Bronchial epithelial cell (primary cell): ENCODE measurements around the gene HNRNPM. TPM values are rescaled to one million over a fixed set of nuclear protein-coding genes. Genes with fewer than 3 reads are reported as not detected.
"Not testable (repeated sequence)": the region's sequence is repeated elsewhere in the genome, so short reads cannot be mapped to it uniquely, and the experiment has no call there.

Source experiments
- DNase-seq: peaks from one replicate; pipeline ENCODE4 v3.0.0-alpha.2; 2010; ENCODE audit warnings: low read depth
- FAIRE-seq: peaks from 2 replicates; lab custom pipeline; 2011; peaks lifted over from hg19 to GRCh38; lab: Jason Lieb, UNC
- H3K27me3 ChIP-seq: 2 replicates; pipeline ENCODE4 v1.5.1; 2011; ENCODE audit warnings: low read length; ENCODE audit not compliant: control insufficient read depth, insufficient read depth
- H3K36me3 ChIP-seq: 2 replicates; pipeline ENCODE4 v1.5.1; 2011; ENCODE audit warnings: low read length; ENCODE audit not compliant: control insufficient read depth, insufficient read depth
- H3K4me3 ChIP-seq: 2 replicates; pipeline ENCODE4 v1.5.1; 2011; ENCODE audit warnings: mild to moderate bottlenecking, low read depth, low read length, control low read depth
- total RNA-seq: library from RNA; depleted of rRNA; stranded (reverse); fragments of >200 nt; gene quantifications from 2 replicates; pipeline ENCODE4 v1.2.1, GENCODE V29; 2014
- TF ChIP-seq, protein P1 (sequence below): IDR thresholded peaks from 2 replicates; pipeline ENCODE4 v1.5.1; 2011; ENCODE audit warnings: mild to moderate bottlenecking, moderate library complexity, low read length, control low read depth, inconsistent platforms; ENCODE audit not compliant: insufficient read depth, severe bottlenecking

Gene HNRNPM
- total RNA-seq, 1 donor from 2014 or later, result 53.4 TPM

DNA sequence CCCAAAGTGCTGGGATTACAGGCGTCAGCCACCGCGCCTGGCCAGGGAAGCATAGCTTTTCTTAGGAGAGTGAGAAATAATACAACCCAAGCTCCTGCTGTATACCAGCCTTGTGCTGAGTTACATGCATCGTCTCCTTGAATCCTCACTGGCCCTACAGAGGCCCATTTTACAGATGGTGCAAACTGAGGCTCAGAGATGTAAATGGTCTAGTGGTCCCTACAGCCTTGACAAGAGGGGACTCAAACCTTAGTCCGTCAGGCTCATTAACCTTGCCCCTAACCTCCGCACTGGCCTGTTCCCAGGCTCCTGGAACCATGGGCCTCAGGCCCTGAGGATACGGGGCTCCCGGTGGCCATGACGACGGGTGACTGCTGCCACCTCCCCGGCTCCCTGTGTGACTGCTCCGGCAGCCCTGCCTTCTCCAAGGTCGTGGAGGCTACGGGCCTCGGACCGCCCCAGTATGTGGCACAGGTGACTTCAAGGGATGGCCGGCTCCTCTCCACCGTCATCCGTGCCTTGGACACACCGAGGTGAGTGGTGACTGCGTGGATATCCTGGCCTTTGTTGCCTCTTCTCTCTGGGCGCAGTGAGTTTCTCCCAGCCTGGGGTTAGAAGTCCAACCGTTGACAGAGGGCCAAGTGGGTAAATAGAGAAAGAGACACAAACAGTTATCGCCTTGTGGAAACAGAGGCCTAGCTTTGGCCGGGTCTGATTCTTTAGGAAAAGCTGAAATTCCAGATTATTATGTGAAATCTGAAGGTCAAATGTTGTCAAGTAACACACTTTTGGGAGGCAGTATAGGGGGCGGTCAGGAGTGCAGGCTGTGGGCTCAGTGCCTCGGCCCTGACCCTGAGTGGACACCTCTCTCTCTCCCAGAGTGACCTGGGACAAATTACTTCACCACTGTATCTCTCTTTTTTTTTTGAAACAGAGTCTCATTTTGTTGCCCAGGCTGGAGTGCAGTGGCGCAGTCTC lies 23.0 kb upstream of the HNRNPM start:
- Histone ChIP-seq H3K36me3 (no peaks in the 10 kb centered on the region), H3K27me3 (no peaks in the 10 kb centered on the region), H3K4me3 (no peak overlapping the region)
- DNase-seq (no peak), FAIRE-seq (no peak)
- TF ChIP-seq, protein P1, sequence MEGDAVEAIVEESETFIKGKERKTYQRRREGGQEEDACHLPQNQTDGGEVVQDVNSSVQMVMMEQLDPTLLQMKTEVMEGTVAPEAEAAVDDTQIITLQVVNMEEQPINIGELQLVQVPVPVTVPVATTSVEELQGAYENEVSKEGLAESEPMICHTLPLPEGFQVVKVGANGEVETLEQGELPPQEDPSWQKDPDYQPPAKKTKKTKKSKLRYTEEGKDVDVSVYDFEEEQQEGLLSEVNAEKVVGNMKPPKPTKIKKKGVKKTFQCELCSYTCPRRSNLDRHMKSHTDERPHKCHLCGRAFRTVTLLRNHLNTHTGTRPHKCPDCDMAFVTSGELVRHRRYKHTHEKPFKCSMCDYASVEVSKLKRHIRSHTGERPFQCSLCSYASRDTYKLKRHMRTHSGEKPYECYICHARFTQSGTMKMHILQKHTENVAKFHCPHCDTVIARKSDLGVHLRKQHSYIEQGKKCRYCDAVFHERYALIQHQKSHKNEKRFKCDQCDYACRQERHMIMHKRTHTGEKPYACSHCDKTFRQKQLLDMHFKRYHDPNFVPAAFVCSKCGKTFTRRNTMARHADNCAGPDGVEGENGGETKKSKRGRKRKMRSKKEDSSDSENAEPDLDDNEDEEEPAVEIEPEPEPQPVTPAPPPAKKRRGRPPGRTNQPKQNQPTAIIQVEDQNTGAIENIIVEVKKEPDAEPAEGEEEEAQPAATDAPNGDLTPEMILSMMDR, result no peak

DNA sequence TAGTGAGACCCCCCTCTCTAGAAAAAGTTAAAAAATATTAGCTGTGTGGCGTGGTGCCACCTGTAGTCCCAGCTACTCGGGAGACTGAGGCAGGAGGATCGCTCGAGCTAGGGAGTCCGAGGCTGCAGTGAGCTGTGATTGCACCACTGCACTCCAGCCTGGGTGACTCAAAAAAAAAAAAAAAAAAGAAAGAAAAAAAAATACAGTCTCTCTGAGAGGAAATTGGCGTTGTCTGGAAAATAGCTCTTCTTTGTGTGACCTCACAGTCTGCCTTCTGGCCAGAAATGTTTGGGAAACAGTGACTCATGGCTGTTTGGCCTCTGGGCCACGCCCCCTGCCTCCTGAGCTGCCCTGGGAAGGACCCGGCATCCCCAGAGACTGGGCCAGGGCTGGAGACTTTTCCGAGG lies 21.0 kb upstream of the HNRNPM start:
- Histone ChIP-seq H3K36me3 (no peaks in the 10 kb centered on the region), H3K4me3 (no peak overlapping the region), H3K27me3 (no peaks in the 10 kb centered on the region)
- peak; percentile 93 for DNase-seq
- FAIRE-seq, result no peak
- TF ChIP-seq, protein P1, result no peak

DNA sequence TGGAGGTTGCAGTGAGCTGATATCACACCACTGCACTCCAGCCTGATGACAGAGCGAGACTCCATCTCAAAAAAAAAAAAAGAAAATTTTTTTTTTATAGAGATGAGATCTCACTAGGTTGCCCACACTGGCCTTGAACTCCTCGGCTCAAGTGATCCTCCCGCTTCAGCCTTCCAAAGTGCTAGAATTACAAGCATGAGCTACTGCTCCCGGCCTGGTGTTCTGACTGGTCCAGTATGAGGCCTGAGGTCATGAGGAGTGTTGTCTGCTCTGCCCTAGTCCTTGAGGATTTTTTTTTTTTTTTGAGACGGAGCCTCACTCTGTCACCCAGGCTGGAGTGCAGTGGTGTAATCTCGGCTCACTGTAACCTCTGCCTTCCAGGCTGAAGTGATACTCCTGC lies 19.4 kb upstream of the HNRNPM start:
- H3K27me3 ChIP-seq, H3K36me3 ChIP-seq, DNase-seq, H3K4me3 ChIP-seq, FAIRE-seq: not testable (repeated sequence)

DNA sequence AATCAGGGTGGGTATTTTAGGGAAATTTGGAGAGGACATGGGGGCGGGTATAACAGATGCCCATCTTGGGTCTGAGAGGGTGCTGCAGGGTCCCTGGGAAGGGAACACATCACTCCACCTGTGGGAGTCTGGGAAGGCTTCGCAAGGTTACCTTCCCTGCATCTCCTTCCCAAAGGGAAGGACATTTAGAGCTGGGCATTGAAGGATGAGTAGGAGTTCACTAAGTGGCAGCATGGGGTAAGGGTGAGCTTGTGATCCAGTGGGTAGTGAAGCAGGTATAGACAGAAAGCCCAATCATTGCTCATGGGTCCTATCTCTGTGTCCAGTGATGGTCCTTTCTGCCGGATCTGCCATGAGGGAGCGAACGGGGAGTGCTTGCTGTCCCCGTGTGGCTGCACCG lies 18.5 kb upstream of the HNRNPM start:
- H3K36me3 ChIP-seq, result no peaks in the 10 kb centered on the region
- FAIRE-seq (peak; percentile 62), DNase-seq (no peak)

DNA sequence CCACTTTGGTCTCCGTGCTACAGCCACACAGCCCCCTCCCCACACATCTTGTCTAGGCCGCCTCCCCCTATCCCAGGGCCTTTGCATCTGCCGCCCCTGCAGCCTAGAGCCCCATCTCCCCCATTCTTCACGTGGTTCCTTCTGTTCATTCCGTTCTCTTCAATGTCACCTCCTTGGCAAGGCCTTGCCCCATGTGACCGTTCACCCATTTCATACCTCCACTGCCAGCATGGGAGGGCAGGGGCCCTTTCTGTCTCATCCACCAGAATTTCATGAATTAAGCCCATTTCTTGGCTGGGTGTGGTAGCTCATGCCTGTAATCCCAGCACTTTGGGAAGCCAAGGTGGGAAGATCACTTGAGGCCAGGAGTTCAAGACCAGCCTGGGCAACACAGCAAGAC lies 15.7 kb upstream of the HNRNPM start:
- DNase-seq, result no peak

More for the DNA sequence above, 18.5 kb upstream of the HNRNPM start:
- TF ChIP-seq, protein P1, result no peak
- Histone ChIP-seq H3K27me3 (no peaks in the 10 kb centered on the region), H3K4me3 (no peak overlapping the region)

DNA sequence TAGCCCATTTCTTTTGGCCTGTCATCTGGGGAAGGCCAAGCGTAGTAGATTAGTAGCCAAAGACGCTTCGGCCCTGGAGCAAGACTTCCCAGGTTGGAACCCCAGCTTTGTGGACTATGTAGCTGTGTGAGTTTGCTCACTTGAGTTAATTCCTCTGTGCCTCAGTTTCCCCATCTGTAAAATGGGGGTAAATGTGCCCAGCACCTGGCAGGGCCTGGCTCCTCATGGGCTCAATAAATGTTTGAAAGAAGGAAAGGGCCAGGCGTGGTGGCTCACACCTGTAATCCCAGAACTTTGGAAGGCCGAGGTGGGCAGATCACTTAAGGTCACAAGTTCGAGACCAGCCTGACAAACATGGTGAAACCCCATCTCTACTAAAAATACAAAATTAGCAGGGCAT lies 14.9 kb upstream of the HNRNPM start:
- no peak for FAIRE-seq

More for the DNA sequence above, 15.7 kb upstream of the HNRNPM start:
- Histone ChIP-seq H3K36me3 (no peaks in the 10 kb centered on the region), H3K27me3 (no peaks in the 10 kb centered on the region), H3K4me3 (no peak overlapping the region)
- FAIRE-seq, result no peak
- TF ChIP-seq, protein P1, result no peak

More for the DNA sequence above, 14.9 kb upstream of the HNRNPM start:
- no peak for DNase-seq
- TF ChIP-seq, protein P1, result no peak
- Histone ChIP-seq H3K36me3 (no peaks in the 10 kb centered on the region), H3K4me3 (no peak overlapping the region), H3K27me3 (no peaks in the 10 kb centered on the region)
